Neural progenitor cell (in vitro differentiated cells): ENCODE measurements around the gene F8.
"Not testable (repeated sequence)": the region's sequence is repeated elsewhere in the genome, so short reads cannot be mapped to it uniquely, and the experiment has no call there.

Source experiments
- CTCF ChIP-seq: fragments of 200-600 bp; sonication (generic); IDR thresholded peaks from 2 replicates; pipeline ENCODE4 v1.5.1; 2017; ENCODE audit warnings: antibody characterized with exemption, mild to moderate bottlenecking
- EZH2 ChIP-seq: fragments of 200-600 bp; sonication (generic); IDR thresholded peaks from 2 replicates; pipeline ENCODE4 v1.6.1; 2017; ENCODE audit warnings: antibody characterized with exemption, mild to moderate bottlenecking, moderate library complexity
- EZH2phosphoT487 ChIP-seq: fragments of 200-600 bp; sonication (generic); IDR thresholded peaks from 2 replicates; pipeline ENCODE4 v1.6.1; 2017; ENCODE audit warnings: antibody characterized with exemption

GRCh38 chrX:155006913-155007671 is 15.4 kb downstream of the F8 start:
- not testable (repeated sequence) for TF ChIP-seq CTCF, EZH2, EZH2phosphoT487
